SH-SY5Y (cell line): Measurements from ENCODE around the gene PCNX2.

Experiments
- GATA2 ChIP-seq: IDR thresholded peaks from 2 replicates; pipeline ENCODE4 v1.6.1; 2011; ENCODE audit warnings: mild to moderate bottlenecking, low read depth, low read length
- GATA3 ChIP-seq: IDR thresholded peaks from 2 replicates; pipeline ENCODE4 v1.6.1; 2011; ENCODE audit warnings: low read depth, mild to moderate bottlenecking, low read length, moderate library complexity

Gene PCNX2

DNA sequence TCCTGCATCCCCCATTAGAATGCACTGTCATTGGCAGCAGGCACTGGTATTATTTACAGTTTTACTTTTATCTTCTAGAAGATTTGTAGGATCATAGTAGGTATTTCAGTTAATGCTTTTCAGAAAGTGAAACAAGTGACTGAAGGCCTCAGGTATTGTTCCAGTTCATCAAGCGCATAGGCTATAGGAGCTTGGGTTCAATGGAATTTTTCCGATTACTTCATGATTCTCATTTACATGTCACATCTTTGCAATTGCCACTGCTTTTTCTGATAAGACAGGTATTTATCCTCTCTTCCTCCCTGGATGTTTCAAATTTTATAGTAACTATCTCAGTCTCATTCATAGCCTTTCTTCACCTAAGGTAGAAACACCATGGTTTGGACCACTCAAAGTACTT, 183.8 kb downstream of the PCNX2 start:
- no peak for TF ChIP-seq GATA2

DNA sequence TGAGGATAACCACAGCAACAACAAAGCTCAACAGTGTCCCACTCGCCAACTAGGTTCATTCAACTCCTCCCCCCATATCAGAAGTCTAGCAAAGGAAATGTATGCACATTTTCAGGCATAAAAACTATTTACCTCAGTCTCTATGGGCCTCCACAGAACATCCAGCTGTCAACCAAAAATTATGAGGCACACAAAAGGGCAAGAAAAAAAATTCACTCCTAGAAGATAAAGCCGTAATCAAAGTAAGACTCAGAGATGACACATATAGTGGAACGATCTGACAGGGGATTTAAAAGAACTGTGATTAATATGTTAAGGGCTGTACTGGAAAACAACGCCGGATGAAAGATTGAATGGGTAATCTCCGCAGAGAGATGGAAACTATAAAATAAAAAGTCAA, 186.4 kb downstream of the PCNX2 start:
- TF ChIP-seq GATA2 (no peak), GATA3 (no peak)

DNA sequence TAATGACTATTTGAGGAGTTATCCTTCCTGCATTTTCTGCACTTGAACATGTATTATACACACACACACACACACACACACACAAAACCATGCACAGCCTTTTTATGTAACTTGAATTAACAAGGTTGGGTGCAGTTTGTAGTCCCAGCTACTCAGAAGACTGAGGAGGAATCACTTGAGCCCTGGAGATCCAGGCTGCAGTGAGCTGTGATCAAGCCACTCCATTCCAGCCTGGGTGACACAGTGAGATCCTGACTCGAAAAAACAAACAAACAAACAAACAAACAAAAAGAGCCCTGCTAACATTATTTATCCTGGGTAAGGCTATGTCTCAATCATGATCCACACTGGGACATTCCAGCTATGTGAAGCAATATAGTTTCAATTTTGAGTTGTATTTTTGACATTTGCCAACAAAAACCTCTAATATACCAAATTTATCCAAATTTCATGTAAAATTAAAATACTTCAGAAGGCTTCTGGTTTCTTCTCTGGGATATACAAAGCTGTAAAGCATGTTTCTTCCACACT, 188.3 kb downstream of the PCNX2 start:
- TF ChIP-seq GATA2 (no peak), GATA3 (no peak)

GRCh38 chr1:233105225-233105624, 190.3 kb downstream of the PCNX2 start:
- no peak for TF ChIP-seq GATA3
- TF ChIP-seq GATA2 = no peak

DNA sequence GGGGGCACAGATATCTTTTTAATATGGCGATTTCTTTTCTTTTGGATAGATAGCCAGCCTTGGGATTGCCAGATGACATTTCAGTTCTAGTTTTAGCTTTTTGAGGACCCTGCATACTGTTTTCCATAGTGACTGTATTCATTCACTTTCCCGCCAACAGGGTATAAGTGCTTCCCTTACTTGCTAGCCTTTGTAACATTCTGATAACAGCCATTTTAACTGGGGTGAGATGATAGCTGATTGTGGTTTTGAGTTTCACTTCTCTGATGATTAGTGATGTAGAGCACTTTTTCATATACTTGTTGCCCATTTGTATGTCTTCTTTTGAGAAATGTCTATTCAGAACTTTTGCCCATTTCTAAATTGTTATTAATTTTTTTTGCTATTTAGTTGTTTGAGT, 193.2 kb downstream of the PCNX2 start:
- TF ChIP-seq GATA3 = no peak
- no peak for TF ChIP-seq GATA2

DNA sequence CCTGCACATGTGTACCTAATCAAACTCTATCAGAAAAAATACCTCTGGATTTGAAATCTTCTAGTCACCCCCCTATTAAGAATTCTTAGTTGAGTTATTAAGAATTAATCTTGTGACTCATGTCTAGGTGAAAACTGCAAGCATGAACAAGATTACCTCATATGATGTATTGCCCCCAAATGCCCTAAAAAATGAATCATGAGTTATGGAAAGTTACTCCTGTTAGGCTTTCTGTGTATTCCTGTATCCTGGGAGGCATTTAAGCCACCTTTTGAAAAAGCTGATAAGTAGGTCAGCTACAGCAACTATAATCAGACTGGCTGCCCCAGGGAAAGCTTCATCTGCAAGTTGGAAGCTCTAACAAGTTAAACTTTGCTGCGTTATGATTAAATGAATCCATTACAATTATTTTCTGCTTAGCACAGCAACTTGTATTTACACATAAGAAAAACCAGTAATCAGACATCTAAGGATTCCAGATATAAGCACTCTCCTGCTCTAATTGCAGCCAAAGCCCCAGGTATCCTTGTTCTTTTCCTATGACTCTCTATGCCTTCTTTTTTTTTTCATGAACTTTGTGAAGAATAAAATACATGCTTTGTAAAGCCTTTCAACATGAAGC, 197.5 kb downstream of the PCNX2 start:
- TF ChIP-seq GATA2 = no peak

- TF ChIP-seq GATA2 = no peak
- TF ChIP-seq GATA3 = no peak
Measured at GRCh38 chr1:233097546-233097945, 198.0 kb downstream of the PCNX2 start.

GRCh38 chr1:233094691-233095090, 200.8 kb downstream of the PCNX2 start:
- no peak for TF ChIP-seq GATA3
- TF ChIP-seq GATA2 = no peak

GRCh38 chr1:233094269-233094668, 201.3 kb downstream of the PCNX2 start:
- TF ChIP-seq GATA2 (no peak), GATA3 (no peak)

- TF ChIP-seq GATA3 (no peak), GATA2 (no peak)
Measured at GRCh38 chr1:233090746-233091494, 204.6 kb downstream of the PCNX2 start.

- TF ChIP-seq GATA3 (no peak), GATA2 (no peak)
Measured at GRCh38 chr1:233089251-233089650, 206.3 kb downstream of the PCNX2 start.

- no peak for TF ChIP-seq GATA2
- TF ChIP-seq GATA3 = no peak
Measured at GRCh38 chr1:233088613-233089012, 206.9 kb downstream of the PCNX2 start.

DNA sequence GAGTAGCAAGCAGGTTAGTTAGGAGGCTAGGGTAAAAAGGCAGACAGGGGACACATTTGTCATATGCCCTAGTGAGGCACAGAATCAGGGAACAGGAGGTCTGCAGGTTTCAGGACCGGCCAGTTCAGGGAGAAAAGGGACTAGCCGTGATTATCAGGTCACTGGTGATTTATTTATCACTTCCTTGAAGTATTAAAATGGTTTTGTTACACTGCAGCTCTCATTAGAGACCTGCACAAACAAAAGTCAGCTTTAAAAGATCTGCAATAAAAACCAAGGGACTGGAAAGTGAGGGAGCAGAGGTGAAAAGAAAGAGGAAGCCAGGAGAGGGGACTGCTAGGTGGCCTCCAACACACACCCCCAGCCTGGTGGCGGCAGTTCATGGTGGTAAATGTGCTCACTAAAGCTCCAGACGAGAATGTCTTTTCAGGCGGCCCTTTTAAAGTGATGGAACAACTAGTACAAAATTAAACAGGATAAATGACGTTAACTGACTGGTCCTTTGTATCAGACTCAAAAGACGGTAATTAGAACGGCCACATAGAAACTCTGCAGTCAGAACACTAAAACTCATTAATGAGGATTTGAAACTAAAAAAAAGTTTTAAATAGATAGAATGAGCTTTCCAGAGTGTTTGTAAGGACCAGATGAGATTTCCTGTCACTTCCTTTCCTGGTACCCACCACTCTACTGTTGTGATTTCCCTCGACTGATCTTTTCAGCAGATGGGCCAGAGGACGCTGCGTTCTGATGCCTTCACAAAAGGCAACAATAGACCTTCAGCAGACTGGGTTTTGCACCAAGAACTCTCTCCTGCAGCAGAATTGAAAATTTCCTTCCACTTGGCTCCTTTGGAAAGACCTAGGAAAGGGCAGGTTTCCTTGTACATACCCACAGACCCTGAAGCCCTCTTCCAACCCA, 208.3 kb downstream of the PCNX2 start:
- TF ChIP-seq GATA3 (no peak), GATA2 (no peak)

DNA sequence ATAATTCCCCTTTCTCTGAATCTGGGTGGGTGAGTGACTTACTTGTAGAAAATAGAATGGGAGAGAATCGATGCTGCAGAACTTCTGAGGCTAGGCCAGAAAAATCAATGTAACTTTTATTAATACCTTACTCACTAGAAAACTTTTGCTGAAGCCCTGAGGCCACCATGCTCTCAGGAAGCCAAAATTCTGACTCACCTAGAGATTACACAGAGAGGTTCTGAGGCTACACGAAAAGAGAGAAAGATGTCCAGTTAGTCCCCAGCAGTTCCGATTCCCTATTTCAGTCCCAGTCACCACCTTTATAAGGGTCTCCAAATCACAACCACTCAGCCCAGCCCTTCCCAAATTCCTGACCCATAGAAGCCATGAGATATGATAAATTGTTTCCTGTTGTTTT, 210.0 kb downstream of the PCNX2 start:
- TF ChIP-seq GATA2 (no peak), GATA3 (no peak)
